B cell (primary cell): ENCODE results near the gene ULBP2. TPM values are rescaled to one million over a fixed set of nuclear protein-coding genes. Genes with fewer than 3 reads are reported as not detected.

ENCODE experiments used
- ATAC-seq: fragments of 200-7000 bp; cut with Tn5 transposase; one replicate; pipeline ENCODE4 v1.10.0; 2021; ENCODE audit warnings: low read depth, mild to moderate bottlenecking, moderate number of reproducible peaks, moderate library complexity
- CTCF ChIA-PET: fragments of 350-600 bp; sonication (Branson Sonifier 250); formaldehyde crosslinking; loops from one replicate; lab custom pipeline; 2021; ENCODE audit warnings: antibody characterized with exemption, inconsistent platforms; lab: Charles Lee
- POLR2A ChIA-PET: fragments of 350-600 bp; sonication (Branson Sonifier 250); formaldehyde crosslinking; loops from one replicate; lab custom pipeline; 2021; ENCODE audit warnings: antibody characterized with exemption; lab: Charles Lee
- DNase-seq: peaks from one replicate; pipeline ENCODE4 v3.0.0; 2013
- H2AFZ ChIP-seq: 2 replicates; pipeline ENCODE4 v1.6.1; 2012; ENCODE audit warnings: mild to moderate bottlenecking, low read depth, low read length; ENCODE audit not compliant: insufficient read depth, poor library complexity, severe bottlenecking
- H3K27ac ChIP-seq, 2 donors: 1 replicate in 1 of 2; 2 replicates in 1 of 2; pipeline ENCODE4 v1.5.1; 2012 to 2013; ENCODE audit warnings: low read length in 2 of 2, mild to moderate bottlenecking in 2 of 2, moderate library complexity in 1 of 2
- H3K27me3 ChIP-seq, 4 experiments: fragments of 200-600 bp in 1 of 4; sonication (generic) in 1 of 4; replicated peaks in 1 of 4; 1 replicate in 2 of 4; 2 replicates in 2 of 4; pipeline versions ENCODE4 v1.6.1 to v1.7.0; 2013 to 2016; ENCODE audit warnings: low read length in 3 of 4, mild to moderate bottlenecking in 2 of 4, mixed read lengths in 1 of 4, moderate library complexity in 1 of 4; ENCODE audit not compliant: insufficient read depth in 4 of 4, control insufficient read depth in 3 of 4; ENCODE audit errors: control extremely low read depth in 1 of 4
- H3K36me3 ChIP-seq, 2 experiments: replicated peaks in 1 of 2; 1 replicate in 1 of 2; 2 replicates in 1 of 2; pipeline versions ENCODE4 v1.6.1 to v1.7.1; 2013; ENCODE audit warnings: low read length in 1 of 2; ENCODE audit not compliant: insufficient read depth in 2 of 2, control insufficient read depth in 1 of 2; ENCODE audit errors: control extremely low read depth in 1 of 2, extremely low read depth in 1 of 2
- H3K4me1 ChIP-seq, 2 donors: fragments of 200-600 bp in 1 of 2; sonication (generic) in 1 of 2; 1 replicate in 1 of 2; 2 replicates in 1 of 2; pipeline versions ENCODE4 v1.5.1 to v1.6.1; 2013 to 2017; ENCODE audit warnings: low read length in 2 of 2; ENCODE audit not compliant: control insufficient read depth in 2 of 2, insufficient read depth in 2 of 2
- H3K4me2 ChIP-seq: replicated peaks from 2 replicates; pipeline ENCODE3; 2012; ENCODE audit warnings: mild to moderate bottlenecking, low read depth, low read length; ENCODE audit not compliant: poor library complexity, severe bottlenecking
- H3K4me3 ChIP-seq, 5 experiments: fragments of 200-600 bp in 1 of 5; sonication (generic) in 1 of 5; 1 replicate in 3 of 5; 2 replicates in 2 of 5; pipeline versions ENCODE4 v1.5.1 to v1.7.0; 2011 to 2016; ENCODE audit warnings: low read length in 4 of 5, mild to moderate bottlenecking in 4 of 5, low read depth in 2 of 5, control low read depth in 1 of 5, moderate library complexity in 1 of 5; ENCODE audit not compliant: insufficient read depth in 1 of 5; ENCODE audit errors: control extremely low read depth in 1 of 5, extremely low read depth in 1 of 5
- H3K79me2 ChIP-seq: fragments of 200-600 bp; sonication (generic); one replicate; pipeline ENCODE4 v1.6.0; 2016; ENCODE audit warnings: low read length; ENCODE audit not compliant: control insufficient read depth, insufficient read depth
- H3K9ac ChIP-seq: fragments of 200-600 bp; sonication (generic); 2 replicates; pipeline ENCODE4 v1.6.1; 2017; ENCODE audit warnings: mild to moderate bottlenecking, low read length, moderate library complexity
- H3K9me3 ChIP-seq, 3 donors: one replicate each; pipeline versions ENCODE4 v1.6.1 to v1.7.1; 2013; ENCODE audit warnings: low read length in 2 of 3; ENCODE audit not compliant: control insufficient read depth in 2 of 3, insufficient read depth in 1 of 3; ENCODE audit errors: control extremely low read depth in 1 of 3
- H4K20me1 ChIP-seq: 2 replicates; pipeline ENCODE4 v1.6.0; 2012; ENCODE audit warnings: mild to moderate bottlenecking, low read length; ENCODE audit not compliant: insufficient read depth, control insufficient read depth, poor library complexity, severe bottlenecking
- H3K27ac Mint-ChIP-seq: one replicate; pipeline ENCODE4 v1.8.0; 2021; ENCODE audit warnings: mixed read lengths
- H3K27me3 Mint-ChIP-seq: one replicate; pipeline ENCODE4 v1.8.0; 2021; ENCODE audit warnings: mixed read lengths
- H3K4me1 Mint-ChIP-seq: one replicate; pipeline ENCODE4 v1.8.0; 2021; ENCODE audit warnings: mixed read lengths
- H3K4me3 Mint-ChIP-seq: one replicate; pipeline ENCODE4 v1.8.0; 2021; ENCODE audit warnings: mixed read lengths
- H3K9me3 Mint-ChIP-seq: one replicate; pipeline ENCODE4 v1.8.0; 2022; ENCODE audit warnings: mixed read lengths; ENCODE audit not compliant: insufficient read depth
- CTCF ChIP-seq: fragments of 200-600 bp; IDR thresholded peaks from one replicate; pipeline ENCODE4 v1.8.0; 2022; ENCODE audit warnings: antibody characterized with exemption, mild to moderate bottlenecking
- EZH2 ChIP-seq: IDR thresholded peaks from 2 replicates; pipeline ENCODE4 v1.6.1; 2012; ENCODE audit warnings: borderline replicate concordance, low read depth, mild to moderate bottlenecking, moderate library complexity, low read length; ENCODE audit not compliant: insufficient read depth, poor library complexity, severe bottlenecking
- WGBS: methylation state at CpG from one replicate; pipeline ENCODE4 v1.1.5; 2013; ENCODE audit warnings: missing lambda C conversion rate; ENCODE audit not compliant: insufficient coverage; 5-methylcytosine and 5-hydroxymethylcytosine counted together
- intact Hi-C: fragments of 100-400 bp; cut with micrococcal nuclease; formaldehyde crosslinking; loops from one replicate; pipeline ENCODE4 v1.10.0; 2022
- polyA plus RNA-seq: library from polyadenylated mRNA; depleted of rRNA; stranded (reverse); fragments of >200 nt; gene quantifications from 2 replicates; pipeline ENCODE4 v1.2.3, GENCODE V29; 2012
- total RNA-seq, 2 donors: library from RNA; stranded (reverse); fragments of 120-200 nt in 1 of 2; gene quantifications; 1 replicate in 1 of 2; 2 replicates in 1 of 2; pipeline versions ENCODE4 v1.2.3 to v1.2.4, GENCODE V29; 2013 to 2022

The ULBP2 gene
- total and polyA plus RNA-seq, 2 donors (not counting 1 experiment from before 2014, with no cell fraction given) = 0.31 TPM; not detected in 1

GRCh38 chr6:149964308-149965193 lies 22.7 kb downstream of the ULBP2 start:
- H3K27me3 ChIP-seq = peaks cover 0 to 79% (median 32%) of the 10 kb centered on the region in 4 experiments
- intact Hi-C loops = loop anchor here (1.0 kb wide), 2 partner anchors 26 to 40 kb away; no protein-coding TSS in a partner anchor
- no peaks in the 10 kb centered on the region for H3K36me3 ChIP-seq
- no peak for ATAC-seq
- H3K4me2 ChIP-seq = peak overlapping the region; percentile 97
- H3K27ac Mint-ChIP-seq = peak overlapping the region; percentile 55
- peaks cover 0 to 36% (median 0%) of the 10 kb centered on the region in 3 donors for H3K9me3 ChIP-seq
- no peaks in the 10 kb centered on the region for H3K79me2 ChIP-seq
- no peaks in the 10 kb centered on the region for H3K9me3 Mint-ChIP-seq
- H3K4me3 Mint-ChIP-seq = peak overlapping the region; percentile 95
- no peak overlapping the region for H3K27ac ChIP-seq
- peaks cover 28 to 30% of the 10 kb centered on the region in 2 donors for H3K4me1 ChIP-seq
- peaks cover 29% of the 10 kb centered on the region for H3K4me1 Mint-ChIP-seq
- 4% methylated on average over 101 of the region's 103 CpGs for WGBS
- ChIA-PET CTCF (interaction anchor here (1.0 kb wide), 1 partner anchor 53 kb away, joined by 4 read pairs; no protein-coding TSS in a partner anchor), POLR2A (no interaction called here)
- H3K27me3 Mint-ChIP-seq = peaks cover 86% of the 10 kb centered on the region
- H3K9ac ChIP-seq = peak overlapping the region; percentile 70
- peak overlapping the region; percentile 77 for H2AFZ ChIP-seq
- peak; percentile 77 for DNase-seq
- TF ChIP-seq EZH2 = peak; percentile 96
- TF ChIP-seq CTCF = no peak
- peaks cover 8% of the 10 kb centered on the region for H4K20me1 ChIP-seq
- H3K4me3 ChIP-seq = peak overlapping the region; percentile 26 to 66 (median 53)
